HEK293 (cell line): ENCODE data around the gene LRCH1.

Source experiments
- CTCF ChIA-PET: fragments of 350-600 bp; formaldehyde crosslinking; extraction: SDS; loops from one replicate; lab custom pipeline; 2021; ENCODE audit warnings: antibody characterized with exemption; lab: Yijun Ruan, JAX
- POLR2A ChIA-PET: fragments of 300-600 bp; formaldehyde crosslinking; extraction: SDS; loops from one replicate; lab custom pipeline; 2020; ENCODE audit warnings: antibody characterized with exemption, inconsistent platforms; lab: Yijun Ruan, JAX
- H3K27ac ChIP-seq: fragments of 200-500 bp; sonication (Bioruptor generic); 2 replicates; pipeline ENCODE4 v1.5.1; 2014; ENCODE audit warnings: low read depth, low read length, control low read depth, inconsistent platforms; ENCODE audit errors: extremely low read depth
- H3K36me3 ChIP-seq, 2 experiments: fragments of 200-500 bp in 1 of 2; sonication (Bioruptor generic) in 1 of 2; 1 replicate in 1 of 2; 2 replicates in 1 of 2; pipeline ENCODE4 v1.5.1; 2014 to 2017; ENCODE audit warnings: inconsistent platforms in 2 of 2, low read length in 2 of 2; ENCODE audit not compliant: control insufficient read depth in 2 of 2, insufficient read depth in 1 of 2
- H3K4me1 ChIP-seq: fragments of 200-500 bp; sonication (Bioruptor generic); 2 replicates; pipeline ENCODE4 v1.5.1; 2014; ENCODE audit warnings: mild to moderate bottlenecking, low read length, inconsistent platforms; ENCODE audit not compliant: control insufficient read depth, insufficient read depth
- H3K4me3 ChIP-seq: 2 replicates; pipeline ENCODE4 v1.5.1; 2011; ENCODE audit warnings: low read depth, mild to moderate bottlenecking, control low read depth, low read length, moderate library complexity
- H3K9me3 ChIP-seq: fragments of 200-500 bp; sonication (Bioruptor generic); 2 replicates; pipeline ENCODE4 v1.5.1; 2014; ENCODE audit warnings: low read depth, low read length, inconsistent platforms; ENCODE audit not compliant: control insufficient read depth, insufficient read depth
- BCL6B ChIP-seq: fragments of 450-650 bp; formaldehyde crosslinking; IDR thresholded peaks from 2 replicates; pipeline ENCODE4 v1.5.1; 2017; ENCODE audit warnings: missing biosample characterization, missing genetic modification characterization
- EGR2 ChIP-seq: fragments of 450-650 bp; formaldehyde crosslinking; IDR thresholded peaks from 2 replicates; pipeline ENCODE4 v1.5.1; 2016; ENCODE audit warnings: low read depth, missing biosample characterization, missing genetic modification characterization
- GLI2 ChIP-seq: fragments of 450-650 bp; formaldehyde crosslinking; IDR thresholded peaks from 2 replicates; pipeline ENCODE4; 2017; ENCODE audit warnings: missing biosample characterization, missing genetic modification characterization, low read depth, borderline replicate concordance
- GLI4 ChIP-seq: fragments of 450-650 bp; formaldehyde crosslinking; IDR thresholded peaks from 2 replicates; pipeline ENCODE4 v1.5.1; 2016; ENCODE audit warnings: missing biosample characterization, missing genetic modification characterization
- IKZF3 ChIP-seq: fragments of 450-650 bp; IDR thresholded peaks from 2 replicates; pipeline ENCODE4 v1.5.0; 2018; ENCODE audit warnings: missing biosample characterization, mild to moderate bottlenecking, missing genetic modification characterization, moderate library complexity
- PRDM1 ChIP-seq: fragments of 450-650 bp; formaldehyde crosslinking; IDR thresholded peaks from 2 replicates; pipeline ENCODE4; 2016; ENCODE audit warnings: missing biosample characterization, missing genetic modification characterization
- ZBTB21 ChIP-seq: fragments of 450-650 bp; formaldehyde crosslinking; IDR thresholded peaks from 2 replicates; pipeline ENCODE4 v1.5.1; 2017; ENCODE audit warnings: missing biosample characterization, missing genetic modification characterization
- ZEB2 ChIP-seq: fragments of 450-650 bp; formaldehyde crosslinking; IDR thresholded peaks from 2 replicates; pipeline ENCODE4 v1.5.1; 2016; ENCODE audit warnings: missing biosample characterization, missing genetic modification characterization
- ZNF175 ChIP-seq: fragments of 450-650 bp; formaldehyde crosslinking; IDR thresholded peaks from 2 replicates; pipeline ENCODE4 v1.5.1; 2016; ENCODE audit warnings: missing biosample characterization, missing genetic modification characterization
- ZNF214 ChIP-seq: fragments of 450-650 bp; formaldehyde crosslinking; IDR thresholded peaks from 2 replicates; pipeline ENCODE4 v1.5.1; 2017; ENCODE audit warnings: missing biosample characterization, mild to moderate bottlenecking, missing genetic modification characterization, borderline replicate concordance
- ZNF221 ChIP-seq: fragments of 450-650 bp; formaldehyde crosslinking; IDR thresholded peaks from 2 replicates; pipeline ENCODE4 v1.5.1; 2017; ENCODE audit warnings: missing biosample characterization, missing genetic modification characterization, borderline replicate concordance
- ZNF26 ChIP-seq: fragments of 450-650 bp; formaldehyde crosslinking; IDR thresholded peaks from 2 replicates; pipeline ENCODE4 v1.5.1; 2016; ENCODE audit warnings: missing biosample characterization, missing genetic modification characterization
- ZNF350 ChIP-seq: fragments of 450-650 bp; formaldehyde crosslinking; IDR thresholded peaks from 2 replicates; pipeline ENCODE4 v1.5.0; 2017; ENCODE audit warnings: missing biosample characterization, mild to moderate bottlenecking, missing genetic modification characterization
- ZNF391 ChIP-seq: fragments of 450-650 bp; formaldehyde crosslinking; IDR thresholded peaks from 2 replicates; pipeline ENCODE4 v1.5.1; 2016; ENCODE audit warnings: low read depth, missing biosample characterization, missing genetic modification characterization, borderline replicate concordance
- ZNF549 ChIP-seq: fragments of 450-650 bp; IDR thresholded peaks from 2 replicates; pipeline ENCODE4 v1.5.1; 2018; ENCODE audit warnings: missing biosample characterization, missing genetic modification characterization, mild to moderate bottlenecking, inconsistent platforms, moderate library complexity
- ZNF555 ChIP-seq: fragments of 450-650 bp; formaldehyde crosslinking; conservative IDR thresholded peaks from 2 replicates; pipeline ENCODE4 v1.5.1; 2017; ENCODE audit warnings: missing biosample characterization, mild to moderate bottlenecking, missing genetic modification characterization, inconsistent platforms
- ZNF610 ChIP-seq: fragments of 450-650 bp; formaldehyde crosslinking; IDR thresholded peaks from 2 replicates; pipeline ENCODE4 v1.5.1; 2016; ENCODE audit warnings: missing biosample characterization, missing genetic modification characterization, borderline replicate concordance
- ZNF777 ChIP-seq: fragments of 450-650 bp; formaldehyde crosslinking; IDR thresholded peaks from 2 replicates; pipeline ENCODE4 v1.5.1; 2017; ENCODE audit warnings: missing biosample characterization, missing genetic modification characterization, borderline replicate concordance
- TF ChIP-seq, protein P1 (sequence below): fragments of 450-650 bp; formaldehyde crosslinking; IDR thresholded peaks from 2 replicates; pipeline ENCODE4 v1.5.1; 2016; ENCODE audit warnings: missing biosample characterization, missing genetic modification characterization, low read depth
- TF ChIP-seq, protein P2 (sequence below): fragments of 450-650 bp; formaldehyde crosslinking; IDR thresholded peaks from 2 replicates; pipeline ENCODE4 v1.5.1; 2016; ENCODE audit warnings: missing biosample characterization, missing genetic modification characterization
- TF ChIP-seq, protein P3 (sequence below): fragments of 450-650 bp; formaldehyde crosslinking; IDR thresholded peaks from 2 replicates; pipeline ENCODE4 v1.5.1; 2017; ENCODE audit warnings: missing biosample characterization, missing genetic modification characterization

Gene LRCH1

DNA sequence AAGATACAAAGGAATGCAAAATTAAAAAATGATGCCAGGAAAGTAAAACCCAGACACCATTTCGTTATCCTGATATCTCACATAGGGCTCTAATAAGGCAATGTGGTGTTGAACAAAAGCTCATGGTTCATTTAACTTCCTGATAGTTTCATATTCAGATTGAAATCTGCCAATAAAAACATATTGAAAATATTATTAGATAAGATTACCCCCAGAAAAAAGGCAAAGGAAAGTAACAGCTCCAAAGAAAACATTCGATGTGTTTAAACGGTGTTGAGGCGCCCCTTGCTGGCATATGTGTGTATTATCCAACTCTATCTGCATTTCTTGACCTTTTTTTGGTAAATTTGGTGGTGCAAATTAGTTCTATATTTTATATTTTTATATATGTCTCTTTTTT lies 168.1 kb downstream of the LRCH1 start (continued):
- TF ChIP-seq EGR2 (tag by site-specific recombination) = no peak
- TF ChIP-seq ZNF610 (tag by site-specific recombination) = no peak
- TF ChIP-seq GLI2 (tag by site-specific recombination) = no peak
- TF ChIP-seq ZNF221 (tag by site-specific recombination) = no peak
- no peak for TF ChIP-seq ZNF777 (tag by site-specific recombination)

- no peak overlapping the region for H3K4me3 ChIP-seq
- no peak for TF ChIP-seq ZNF350 (tag by site-specific recombination)
- no peak for TF ChIP-seq PRDM1
- TF ChIP-seq IKZF3 = no peak
- no peak for TF ChIP-seq ZNF214 (tag by site-specific recombination)
- no peak for TF ChIP-seq ZNF175 (tag by site-specific recombination)
- TF ChIP-seq BCL6B (tag by site-specific recombination) = no peak
- no peak for TF ChIP-seq ZNF555 (tag by site-specific recombination)
- TF ChIP-seq, protein P1, sequence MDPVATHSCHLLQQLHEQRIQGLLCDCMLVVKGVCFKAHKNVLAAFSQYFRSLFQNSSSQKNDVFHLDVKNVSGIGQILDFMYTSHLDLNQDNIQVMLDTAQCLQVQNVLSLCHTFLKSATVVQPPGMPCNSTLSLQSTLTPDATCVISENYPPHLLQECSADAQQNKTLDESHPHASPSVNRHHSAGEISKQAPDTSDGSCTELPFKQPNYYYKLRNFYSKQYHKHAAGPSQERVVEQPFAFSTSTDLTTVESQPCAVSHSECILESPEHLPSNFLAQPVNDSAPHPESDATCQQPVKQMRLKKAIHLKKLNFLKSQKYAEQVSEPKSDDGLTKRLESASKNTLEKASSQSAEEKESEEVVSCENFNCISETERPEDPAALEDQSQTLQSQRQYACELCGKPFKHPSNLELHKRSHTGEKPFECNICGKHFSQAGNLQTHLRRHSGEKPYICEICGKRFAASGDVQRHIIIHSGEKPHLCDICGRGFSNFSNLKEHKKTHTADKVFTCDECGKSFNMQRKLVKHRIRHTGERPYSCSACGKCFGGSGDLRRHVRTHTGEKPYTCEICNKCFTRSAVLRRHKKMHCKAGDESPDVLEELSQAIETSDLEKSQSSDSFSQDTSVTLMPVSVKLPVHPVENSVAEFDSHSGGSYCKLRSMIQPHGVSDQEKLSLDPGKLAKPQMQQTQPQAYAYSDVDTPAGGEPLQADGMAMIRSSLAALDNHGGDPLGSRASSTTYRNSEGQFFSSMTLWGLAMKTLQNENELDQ (tag by site-specific recombination) = no peak
- TF ChIP-seq, protein P2, sequence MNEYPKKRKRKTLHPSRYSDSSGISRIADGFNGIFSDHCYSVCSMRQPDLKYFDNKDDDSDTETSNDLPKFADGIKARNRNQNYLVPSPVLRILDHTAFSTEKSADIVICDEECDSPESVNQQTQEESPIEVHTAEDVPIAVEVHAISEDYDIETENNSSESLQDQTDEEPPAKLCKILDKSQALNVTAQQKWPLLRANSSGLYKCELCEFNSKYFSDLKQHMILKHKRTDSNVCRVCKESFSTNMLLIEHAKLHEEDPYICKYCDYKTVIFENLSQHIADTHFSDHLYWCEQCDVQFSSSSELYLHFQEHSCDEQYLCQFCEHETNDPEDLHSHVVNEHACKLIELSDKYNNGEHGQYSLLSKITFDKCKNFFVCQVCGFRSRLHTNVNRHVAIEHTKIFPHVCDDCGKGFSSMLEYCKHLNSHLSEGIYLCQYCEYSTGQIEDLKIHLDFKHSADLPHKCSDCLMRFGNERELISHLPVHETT (tag by site-specific recombination) = no peak
- TF ChIP-seq ZNF26 (tag by site-specific recombination) = no peak
- no peak for TF ChIP-seq ZNF391 (tag by site-specific recombination)
- TF ChIP-seq ZNF549 (tag by site-specific recombination) = no peak
- TF ChIP-seq, protein P3, sequence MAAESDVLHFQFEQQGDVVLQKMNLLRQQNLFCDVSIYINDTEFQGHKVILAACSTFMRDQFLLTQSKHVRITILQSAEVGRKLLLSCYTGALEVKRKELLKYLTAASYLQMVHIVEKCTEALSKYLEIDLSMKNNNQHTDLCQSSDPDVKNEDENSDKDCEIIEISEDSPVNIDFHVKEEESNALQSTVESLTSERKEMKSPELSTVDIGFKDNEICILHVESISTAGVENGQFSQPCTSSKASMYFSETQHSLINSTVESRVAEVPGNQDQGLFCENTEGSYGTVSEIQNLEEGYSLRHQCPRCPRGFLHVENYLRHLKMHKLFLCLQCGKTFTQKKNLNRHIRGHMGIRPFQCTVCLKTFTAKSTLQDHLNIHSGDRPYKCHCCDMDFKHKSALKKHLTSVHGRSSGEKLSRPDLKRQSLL (tag by site-specific recombination) = no peak
- TF ChIP-seq GLI4 (tag by site-specific recombination) = no peak
- TF ChIP-seq ZEB2 = no peak
- no peak for TF ChIP-seq ZBTB21 (tag by site-specific recombination)
- TF ChIP-seq, all 188 proteins: peak for 0
- Histone ChIP-seq H3K4me1 (no peaks in the 10 kb centered on the region), H3K9me3 (no peaks in the 10 kb centered on the region), H3K36me3 (peaks cover 22 to 38% of the 10 kb centered on the region in 2 experiments), H3K27ac (no peak overlapping the region)
- ChIA-PET CTCF (interaction anchor here (0.6 kb wide), 1 partner anchor 162 kb away, joined by 3 read pairs; no protein-coding TSS in a partner anchor), POLR2A (no interaction called here)
Observed at GRCh38 chr13:46726347-46726746, 173.4 kb downstream of the LRCH1 start.
